ENCODE data around the gene EFHC1.

- TF ChIP-seq CTCF (conservative IDR thresholded peaks at IDR 0.05; ENCODE audit: low read length) (no peak), EZH2phosphoT487 (IDR thresholded peaks at IDR 0.05; ENCODE audit: borderline replicate concordance, low read depth, low read length) (no peak)
Observed at GRCh38 chr6:52409499-52409898, 10.6 kb upstream of the EFHC1 start.
